Heart right ventricle (tissue), 16 donors: Measurements from ENCODE around the gene KHNYN. TPM values are rescaled to one million over a fixed set of nuclear protein-coding genes. Genes with fewer than 3 reads are reported as not detected.

Experiments used
- ATAC-seq, 8 donors: fragments of 200-7000 bp; cut with Tn5 transposase; one replicate each; pipeline ENCODE4 v1.9.1; 2020; ENCODE audit warnings: mild to moderate bottlenecking in 8 of 8, moderate library complexity in 8 of 8, moderate number of reproducible peaks in 1 of 8
- DNase-seq, 2 donors: peaks; one replicate each; pipeline ENCODE4 v3.0.0-alpha.2; 2020
- H3K27ac ChIP-seq, 10 donors: fragments of 200-600 bp; sonication (generic) in 2 of 10; one replicate each; pipeline versions ENCODE4 v1.5.0 to v1.8.0; 2020 to 2022; ENCODE audit warnings: mild to moderate bottlenecking in 3 of 10
- H3K27me3 ChIP-seq, 7 donors: fragments of 200-600 bp; one replicate each; pipeline ENCODE4 v1.8.0; 2021 to 2022; ENCODE audit warnings: mild to moderate bottlenecking in 2 of 7
- H3K36me3 ChIP-seq, 9 donors: fragments of 200-600 bp; sonication (generic) in 1 of 9; one replicate each; pipeline versions ENCODE4 v1.5.0 to v1.8.0; 2020 to 2022; ENCODE audit warnings: mild to moderate bottlenecking in 2 of 9
- H3K4me1 ChIP-seq, 9 donors: fragments of 200-600 bp; sonication (generic) in 1 of 9; one replicate each; pipeline versions ENCODE4 v1.5.0 to v1.8.0; 2020 to 2022; ENCODE audit warnings: mild to moderate bottlenecking in 4 of 9
- H3K4me3 ChIP-seq, 10 donors: fragments of 200-600 bp; sonication (generic) in 2 of 10; one replicate each; pipeline versions ENCODE4 v1.5.0 to v1.8.0; 2020 to 2022; ENCODE audit warnings: mild to moderate bottlenecking in 7 of 10, moderate library complexity in 2 of 10
- H3K9me3 ChIP-seq, 11 donors: fragments of 200-600 bp in 10 of 11; sonication (generic) in 2 of 11; one replicate each; pipeline versions ENCODE4 v1.5.0 to v1.8.0; 2013 to 2022; ENCODE audit warnings: mild to moderate bottlenecking in 2 of 11, control low read depth in 1 of 11, moderate library complexity in 1 of 11
- WGBS, 2 donors: extraction: QIAGEN DNeasy Blood & Tissue Kit; methylation state at CpG; one replicate each; pipeline ENCODE4 v1.1.7; 2013; ENCODE audit warnings: inconsistent platforms in 1 of 2; 5-methylcytosine and 5-hydroxymethylcytosine counted together
- intact Hi-C, 10 donors: fragments of 100-400 bp; cut with DNase I; formaldehyde crosslinking; loops; one replicate each; pipeline versions ENCODE4 v1.11.1 to v1.14.2; 2022
- polyA plus RNA-seq, 2 donors: library from polyadenylated mRNA; stranded (reverse); fragments of 200-250 nt; gene quantifications; one replicate each; pipeline ENCODE4 v1.2.3, GENCODE V29; 2013
- total RNA-seq, 10 donors: library from RNA; stranded (reverse); fragmentation: NEBNext Ultra II Directional in 3 of 10; extraction: Animal tissue kit (Norgen Biotek cat#: 25700) in 3 of 10; gene quantifications; one replicate each; pipeline versions ENCODE4 v1.2.1 to v1.2.4, GENCODE V29; 2021 to 2023
- TF ChIP-seq, protein P1 (sequence below), 9 donors: fragments of 200-600 bp; sonication (generic) in 2 of 9; IDR thresholded peaks; one replicate each; pipeline versions ENCODE4 v1.5.0 to v1.8.0; 2021 to 2022; ENCODE audit warnings: antibody characterized with exemption in 9 of 9, mild to moderate bottlenecking in 5 of 9, moderate library complexity in 1 of 9
- donor health status: Arrhythmogenic right ventricular cardiomyopathy.
- donor health status: ischemic (EF 13 %, LVEDD 7.1; RV severe dilation, severe dysfunction).
- donor health status: healthy with polysubstance abuse.
- donor health status: DM: no; HTN: yes; CAD: no.
- donor health status: DM: no; HTN: no; CAD: no.
- donor health status: ischemic (EF 25% LVEDD 6.9; RV normal size, moderate dysfunction).
- donor health status: ischemic (EF 25% LVEDD 5.7; RV mildly dilated, moderate dysfunction).
- donor health status: healthy.
- donor health status: DM: yes; HTN: yes; CAD: no.
- donor health status: Ischemic cardiomyopathy.
- donor health status: ischemic (EF 35%, LVEDD 5.7; RV mildly dilated, moderate dysfunction).
- donor health status: nonischemic (EF 11% LVEDD 7.7; RV severe dilation, severe dysfunction).
- donor health status: DM: yes; HTN: yes; CAD: no.
- donor health status: PGD.
- donor health status: ischemic (EF 29% LVEDD 5.4; RV normal size, mild dysfunction).
- donor health status: nonischemic (EF 23%, LVEDD 6.1; RV moderate dilation, normal function).

The KHNYN gene
- total and polyA plus RNA-seq, 12 donors, result 14.0 to 30.1 (median 17.9) TPM

DNA sequence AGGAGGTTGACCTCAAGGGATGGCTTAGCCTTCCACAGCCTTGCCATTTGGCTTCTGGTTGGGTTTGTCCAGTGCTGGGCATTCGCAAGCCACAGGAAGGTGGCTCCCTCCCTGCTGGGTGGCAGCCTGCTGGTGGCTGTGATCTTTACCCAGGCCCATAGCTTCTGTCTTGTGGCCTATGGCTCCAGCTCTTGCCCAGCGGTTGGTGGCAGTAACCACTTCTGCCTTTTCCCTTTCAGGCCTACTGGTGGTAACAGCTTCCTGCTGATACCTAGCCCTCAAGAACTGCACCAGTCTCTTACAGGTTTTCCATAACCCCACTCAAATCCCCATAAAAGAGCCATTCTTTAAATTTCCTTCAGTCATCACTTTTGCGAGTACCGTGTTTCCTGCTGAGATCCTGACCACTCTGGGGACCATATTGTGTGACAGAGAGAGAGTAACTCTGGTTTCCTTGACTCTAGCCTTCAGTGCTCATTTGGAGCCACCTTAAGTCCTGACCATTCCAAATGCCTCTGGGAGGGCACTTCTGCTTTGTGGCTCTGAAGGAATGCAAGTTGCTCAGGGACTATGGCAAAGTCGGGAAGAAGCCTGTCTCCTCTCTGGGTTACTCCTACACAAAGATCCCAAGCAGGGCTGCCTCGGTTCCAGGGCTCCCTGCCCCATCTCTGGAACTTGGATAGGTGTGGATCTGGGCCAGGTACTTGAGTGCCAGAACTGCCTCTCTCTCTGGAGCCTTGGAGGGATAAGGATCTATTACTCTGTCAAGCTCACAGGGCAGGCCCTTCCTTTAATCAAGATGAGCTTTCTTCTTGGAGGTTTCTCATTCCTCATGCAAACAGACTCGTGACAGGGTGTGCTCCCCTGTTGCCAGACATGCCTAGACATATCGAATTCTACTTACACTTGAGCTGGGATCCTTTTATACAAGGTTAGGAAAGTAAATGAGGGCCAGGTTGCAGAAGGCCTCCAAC lies 33.9 kb upstream of the KHNYN start:
- ATAC-seq (no peak), DNase-seq (no peak)
- H3K36me3 ChIP-seq, result no peaks in the 10 kb centered on the region
- peaks cover 3 to 34% (median 23%) of the 10 kb centered on the region in 9 donors for H3K4me1 ChIP-seq
- H3K4me3 ChIP-seq, result no peak overlapping the region
- intact Hi-C loops, result no loop called here
- TF ChIP-seq, protein P1, sequence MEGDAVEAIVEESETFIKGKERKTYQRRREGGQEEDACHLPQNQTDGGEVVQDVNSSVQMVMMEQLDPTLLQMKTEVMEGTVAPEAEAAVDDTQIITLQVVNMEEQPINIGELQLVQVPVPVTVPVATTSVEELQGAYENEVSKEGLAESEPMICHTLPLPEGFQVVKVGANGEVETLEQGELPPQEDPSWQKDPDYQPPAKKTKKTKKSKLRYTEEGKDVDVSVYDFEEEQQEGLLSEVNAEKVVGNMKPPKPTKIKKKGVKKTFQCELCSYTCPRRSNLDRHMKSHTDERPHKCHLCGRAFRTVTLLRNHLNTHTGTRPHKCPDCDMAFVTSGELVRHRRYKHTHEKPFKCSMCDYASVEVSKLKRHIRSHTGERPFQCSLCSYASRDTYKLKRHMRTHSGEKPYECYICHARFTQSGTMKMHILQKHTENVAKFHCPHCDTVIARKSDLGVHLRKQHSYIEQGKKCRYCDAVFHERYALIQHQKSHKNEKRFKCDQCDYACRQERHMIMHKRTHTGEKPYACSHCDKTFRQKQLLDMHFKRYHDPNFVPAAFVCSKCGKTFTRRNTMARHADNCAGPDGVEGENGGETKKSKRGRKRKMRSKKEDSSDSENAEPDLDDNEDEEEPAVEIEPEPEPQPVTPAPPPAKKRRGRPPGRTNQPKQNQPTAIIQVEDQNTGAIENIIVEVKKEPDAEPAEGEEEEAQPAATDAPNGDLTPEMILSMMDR (IDR thresholded peaks at IDR 0.05), result no peak
- H3K27me3 ChIP-seq, result peaks cover 0 to 6% (median 0%) of the 10 kb centered on the region in 7 donors
- H3K27ac ChIP-seq, result peak overlapping the region in 1 of 10 donors; percentile 86
- no peaks in the 10 kb centered on the region for H3K9me3 ChIP-seq
- WGBS, 2 donors, result 63 to 69% methylated on average over 8 of the region's 8 CpGs

DNA sequence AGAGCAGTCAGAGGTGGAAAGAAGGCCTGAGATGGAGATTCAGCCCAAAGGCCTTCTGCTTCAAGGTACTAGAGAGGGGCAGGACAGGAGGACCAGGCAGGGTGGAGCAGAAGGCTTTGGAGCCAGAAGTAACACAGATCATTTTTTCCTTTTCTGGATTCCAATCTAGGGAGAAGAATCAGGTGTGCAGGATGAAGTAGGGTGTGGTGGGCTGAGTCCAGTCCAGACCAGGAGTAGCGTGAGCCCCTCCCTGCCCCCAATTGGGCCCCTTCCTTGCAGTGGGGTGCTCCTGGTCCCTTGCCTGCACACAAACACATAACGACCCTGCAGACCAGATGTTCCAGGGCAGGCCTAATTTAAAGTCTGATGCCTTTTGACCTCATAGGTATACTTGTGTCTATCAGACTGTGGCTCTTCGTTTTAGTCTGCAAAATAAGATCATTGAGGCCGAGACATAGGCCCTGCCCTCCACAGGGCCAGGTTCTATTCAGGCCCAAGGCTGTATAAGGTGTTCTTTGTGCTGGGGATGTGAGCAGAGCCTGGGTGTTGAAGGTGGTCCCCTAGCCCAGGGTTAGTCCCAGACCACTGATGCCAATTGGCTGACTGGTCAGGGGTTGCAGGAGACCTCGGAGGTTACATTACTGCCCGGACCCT lies 32.0 kb upstream of the KHNYN start:
- DNase-seq (no peak), ATAC-seq (peak in 3 of 8 donors; percentile 5 to 15 (median 13))
- H3K4me3 ChIP-seq, result peak overlapping the region in 6 of 10 donors; percentile 49 to 83 (median 78)
- no peaks in the 10 kb centered on the region for H3K36me3 ChIP-seq
- peaks cover 11 to 53% (median 38%) of the 10 kb centered on the region in 9 donors for H3K4me1 ChIP-seq
- 44 to 61% methylated on average over 6 of the region's 6 CpGs for WGBS, 2 donors
- intact Hi-C loops, result loop anchor here in 4 of 10 donors (2.0 kb wide), 2 partner anchors 31 kb away; partner anchors contain the start of genes CBLN3 (in 1 of the 4) and KHNYN (in 1 of the 4)
- H3K9me3 ChIP-seq, result no peaks in the 10 kb centered on the region
- TF ChIP-seq, protein P1 (IDR thresholded peaks at IDR 0.05), result no peak
- peak overlapping the region; percentile 67 to 90 (median 86) for H3K27ac ChIP-seq
- H3K27me3 ChIP-seq, result no peaks in the 10 kb centered on the region

DNA sequence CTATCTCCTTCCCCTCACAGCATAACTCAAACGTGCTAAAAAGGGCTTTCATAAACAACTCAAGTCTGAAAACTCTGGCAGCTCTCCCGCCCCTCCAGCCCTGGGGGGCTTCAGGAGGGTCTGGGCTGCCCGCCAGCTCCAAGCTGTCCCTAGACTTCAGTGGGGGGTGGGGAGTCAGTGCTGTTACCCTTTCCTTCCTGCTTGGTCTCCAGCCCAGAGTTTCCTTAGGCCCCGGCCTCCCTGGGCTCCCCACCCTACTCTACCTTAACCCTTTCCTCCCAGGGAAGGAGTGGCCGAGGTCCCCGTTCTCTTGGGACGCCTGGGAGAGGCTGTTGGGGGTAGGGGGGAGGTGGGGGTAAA lies 31.5 kb upstream of the KHNYN start:
- Histone ChIP-seq H3K27ac (peak overlapping the region; percentile 67 to 90 (median 86)), H3K4me1 (peaks cover 11 to 58% (median 43%) of the 10 kb centered on the region in 9 donors), H3K36me3 (no peaks in the 10 kb centered on the region), H3K9me3 (no peaks in the 10 kb centered on the region), H3K27me3 (no peaks in the 10 kb centered on the region), H3K4me3 (peak overlapping the region; percentile 49 to 83 (median 74))
- intact Hi-C loops, result loop anchor here in 4 of 10 donors (2.0 kb wide), 2 partner anchors 31 kb away; partner anchors contain the start of genes CBLN3 (in 1 of the 4) and KHNYN (in 1 of the 4)
- 30 to 32% methylated on average over 7 of the region's 7 CpGs for WGBS, 2 donors
- ATAC-seq (peak; percentile 53 to 91 (median 78)), DNase-seq (peak; percentile 66 to 79)
- TF ChIP-seq, protein P1 (IDR thresholded peaks at IDR 0.05), result no peak
